ENCODE data around the gene CCDC85A. TPM values are rescaled to one million over a fixed set of nuclear protein-coding genes. Genes with fewer than 3 reads are reported as not detected.

The CCDC85A gene
- total RNA-seq, 1 experiment from 2014 or later: 3.0 TPM

- BruUV-seq (replicated peaks): no TSS peak
- Mint-ChIP-seq H3K4me3 (ENCODE audit: low read depth, unreplicated experiment) (no peak overlapping the region), H3K4me1 (ENCODE audit: low read depth, unreplicated experiment) (no peaks in the 10 kb centered on the region), H3K9me3 (ENCODE audit: low read depth, unreplicated experiment) (no peaks in the 10 kb centered on the region), H3K36me3 (ENCODE audit: insufficient read depth, unreplicated experiment) (no peaks in the 10 kb centered on the region), H3K27ac (ENCODE audit: unreplicated experiment) (no peak overlapping the region), H3K27me3 (ENCODE audit: unreplicated experiment) (no peaks in the 10 kb centered on the region)
- TF ChIP-seq CTCF (IDR thresholded peaks at IDR 0.05; ENCODE audit: unreplicated experiment): no peak
- intact Hi-C loops (cut with micrococcal nuclease; ENCODE audit: unreplicated experiment): no loop called here
- CTCF ChIA-PET: no interaction called here
- no peak for DNase-seq
Observed at GRCh38 chr2:56177420-56178220, 6.2 kb upstream of the CCDC85A start.

- CTCF ChIA-PET: no interaction called here
- DNase-seq: no peak
- Mint-ChIP-seq H3K4me1 (ENCODE audit: low read depth, unreplicated experiment) (peaks cover 9% of the 10 kb centered on the region), H3K36me3 (ENCODE audit: insufficient read depth, unreplicated experiment) (peaks cover 14% of the 10 kb centered on the region), H3K9me3 (ENCODE audit: low read depth, unreplicated experiment) (no peaks in the 10 kb centered on the region), H3K27me3 (ENCODE audit: unreplicated experiment) (no peaks in the 10 kb centered on the region), H3K27ac (ENCODE audit: unreplicated experiment) (no peak overlapping the region), H3K4me3 (ENCODE audit: low read depth, unreplicated experiment) (no peak overlapping the region)
- no TSS peak for BruUV-seq (replicated peaks)
- no peak for TF ChIP-seq CTCF (IDR thresholded peaks at IDR 0.05; ENCODE audit: unreplicated experiment)
- intact Hi-C loops (cut with micrococcal nuclease; ENCODE audit: unreplicated experiment): loop anchor here (5.0 to 10.0 kb wide), 5 partner anchors 805 to 1332 kb away; no protein-coding TSS in a partner anchor
Observed at GRCh38 chr2:56179931-56180330, 3.9 kb upstream of the CCDC85A start.

GRCh38 chr2:56182420-56182819, 1.4 kb upstream of the CCDC85A start:
- TF ChIP-seq CTCF (IDR thresholded peaks at IDR 0.05; ENCODE audit: unreplicated experiment): no peak
- Mint-ChIP-seq H3K9me3 (ENCODE audit: low read depth, unreplicated experiment) (no peaks in the 10 kb centered on the region), H3K27me3 (ENCODE audit: unreplicated experiment) (no peaks in the 10 kb centered on the region), H3K36me3 (ENCODE audit: insufficient read depth, unreplicated experiment) (peaks cover 26% of the 10 kb centered on the region), H3K4me1 (ENCODE audit: low read depth, unreplicated experiment) (peaks cover 19% of the 10 kb centered on the region), H3K4me3 (ENCODE audit: low read depth, unreplicated experiment) (no peak overlapping the region), H3K27ac (ENCODE audit: unreplicated experiment) (no peak overlapping the region)
- no TSS peak for BruUV-seq (replicated peaks)
- CTCF ChIA-PET: no interaction called here
- intact Hi-C loops (cut with micrococcal nuclease; ENCODE audit: unreplicated experiment): loop anchor here (5.0 to 10.0 kb wide), 5 partner anchors 802 to 1330 kb away; no protein-coding TSS in a partner anchor
- DNase-seq: no peak

- no peak for TF ChIP-seq CTCF (IDR thresholded peaks at IDR 0.05; ENCODE audit: unreplicated experiment)
- Mint-ChIP-seq H3K27me3 (ENCODE audit: unreplicated experiment) (no peaks in the 10 kb centered on the region), H3K4me3 (ENCODE audit: low read depth, unreplicated experiment) (peak overlapping the region; percentile 89), H3K4me1 (ENCODE audit: low read depth, unreplicated experiment) (peaks cover 19% of the 10 kb centered on the region), H3K27ac (ENCODE audit: unreplicated experiment) (no peak overlapping the region), H3K9me3 (ENCODE audit: low read depth, unreplicated experiment) (no peaks in the 10 kb centered on the region), H3K36me3 (ENCODE audit: insufficient read depth, unreplicated experiment) (peaks cover 26% of the 10 kb centered on the region)
- intact Hi-C loops (cut with micrococcal nuclease; ENCODE audit: unreplicated experiment): loop anchor here (1.0 to 10.0 kb wide), 7 partner anchors 263 to 1328 kb away; no protein-coding TSS in a partner anchor
- BruUV-seq (replicated peaks): no TSS peak
- peak; percentile 59 for DNase-seq
- CTCF ChIA-PET: interaction anchor here (1.3 to 1.5 kb wide), 3 partner anchors 54 to 1517 kb away, joined by 4 to 6 read pairs (median 4); no protein-coding TSS in a partner anchor
Observed at GRCh38 chr2:56184500-56185011, 766 bp downstream of the CCDC85A start.
